SU-DHL-6 (cell line): ENCODE results near the gene METTL24.

Source experiments
- CTCF ChIP-seq: fragments of 200-600 bp; sonication (generic); IDR thresholded peaks from one replicate; pipeline ENCODE4 v1.5.1; 2017; ENCODE audit warnings: antibody characterized with exemption, mild to moderate bottlenecking, low read length, moderate library complexity; ENCODE audit not compliant: insufficient read depth, poor library complexity, severe bottlenecking
- EZH2phosphoT487 ChIP-seq: fragments of 200-600 bp; sonication (generic), shearing (Covaris generic); conservative IDR thresholded peaks from 2 replicates; pipeline ENCODE4 v1.6.1; 2018; ENCODE audit warnings: mild to moderate bottlenecking, antibody characterized with exemption, low read length, moderate library complexity, mixed read lengths

DNA sequence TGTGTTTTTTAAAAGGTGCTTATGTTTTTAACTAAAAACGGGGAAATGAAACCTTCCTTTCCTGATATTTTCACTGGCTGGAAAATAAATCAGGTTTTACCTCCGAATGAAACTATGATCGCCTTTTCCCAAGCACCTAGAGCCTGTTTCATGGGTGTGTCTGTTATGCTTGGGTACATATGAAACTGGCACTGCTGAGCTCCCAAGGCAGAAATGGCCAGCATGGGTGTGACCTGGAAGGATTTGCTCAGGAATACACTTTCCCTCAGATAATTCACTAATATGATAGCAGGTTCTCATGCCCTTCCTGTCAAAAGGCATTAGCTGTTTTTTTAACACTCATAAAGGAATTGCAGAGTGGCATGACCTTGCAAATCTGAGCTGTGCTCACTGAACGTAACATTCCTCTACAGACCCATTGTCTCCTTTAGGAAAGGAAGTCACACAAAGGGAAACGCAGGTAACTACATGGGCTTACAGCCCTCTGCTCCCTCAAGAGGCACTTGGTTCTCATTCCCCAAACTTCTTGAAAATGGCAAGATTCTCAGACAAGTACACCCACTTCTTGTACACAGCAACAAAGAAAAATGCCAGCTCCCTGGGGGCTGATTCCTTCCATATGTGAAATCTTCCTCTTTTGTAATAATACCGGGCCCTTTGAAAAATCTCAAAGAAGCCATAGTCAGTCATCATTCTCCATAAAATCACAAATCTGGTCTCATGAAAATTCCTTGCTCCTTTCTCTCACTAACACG lies 72.7 kb downstream of the METTL24 start:
- TF ChIP-seq CTCF = no peak
- no peak for TF ChIP-seq EZH2phosphoT487
